Esophagus squamous epithelium (tissue), 4 donors: ENCODE measurements around the gene SPAG8.

Source experiments
- CTCF ChIP-seq, 6 experiments: fragments of 450-650 bp in 4 of 6; fragments of 200-600 bp in 2 of 6; sonication (generic) in 2 of 6; IDR thresholded peaks; one replicate each; pipeline ENCODE4 v1.5.1; 2016 to 2019; ENCODE audit warnings: antibody characterized with exemption in 6 of 6, mild to moderate bottlenecking in 4 of 6, moderate library complexity in 4 of 6
- POLR2A ChIP-seq, 4 donors: fragments of 450-650 bp; IDR thresholded peaks; one replicate each; pipeline ENCODE4 v1.6.1; 2017; ENCODE audit warnings: antibody characterized with exemption in 4 of 4, mild to moderate bottlenecking in 4 of 4, moderate library complexity in 3 of 4

DNA sequence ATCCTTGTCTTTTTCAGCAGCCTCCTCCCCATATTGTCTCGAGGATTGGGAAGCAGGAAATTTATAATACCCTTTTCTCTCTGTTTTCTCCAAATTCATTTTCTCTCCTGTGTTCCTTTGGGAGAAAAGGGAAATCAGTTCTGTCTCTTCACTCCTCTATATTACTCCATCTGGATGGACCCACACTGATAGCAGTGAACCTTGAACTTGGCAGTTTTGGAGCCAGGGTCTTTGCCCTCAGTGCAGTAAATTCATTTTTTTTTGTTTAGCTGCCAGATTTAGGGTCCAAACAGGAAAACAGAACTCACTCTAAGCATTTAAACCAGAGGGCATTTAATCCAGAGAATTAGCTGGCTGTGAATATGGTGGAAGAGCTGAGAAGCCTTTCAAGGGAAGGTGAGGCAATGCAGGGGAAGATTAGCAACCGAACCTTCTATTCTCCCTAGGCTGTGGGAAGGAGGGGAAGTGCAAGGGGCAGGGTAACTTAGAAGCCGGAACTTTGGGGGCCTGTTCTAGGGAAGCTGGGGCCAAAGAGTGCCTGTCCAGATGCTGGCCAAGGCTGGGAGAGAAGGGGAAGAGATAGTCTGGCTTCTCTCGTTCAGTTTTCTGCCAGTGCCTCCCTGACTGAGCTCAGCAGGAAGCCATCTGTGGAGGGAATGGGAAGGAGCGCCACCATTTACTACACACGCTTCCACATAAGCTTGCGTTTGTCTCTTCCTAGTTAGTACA lies 37.0 kb downstream of the SPAG8 start:
- TF ChIP-seq CTCF (IDR thresholded peaks at IDR 0.05) (no peak), POLR2A (IDR thresholded peaks at IDR 0.05) (no peak)
